Measurements from ENCODE around the gene MYH9.

Gene MYH9

DNA sequence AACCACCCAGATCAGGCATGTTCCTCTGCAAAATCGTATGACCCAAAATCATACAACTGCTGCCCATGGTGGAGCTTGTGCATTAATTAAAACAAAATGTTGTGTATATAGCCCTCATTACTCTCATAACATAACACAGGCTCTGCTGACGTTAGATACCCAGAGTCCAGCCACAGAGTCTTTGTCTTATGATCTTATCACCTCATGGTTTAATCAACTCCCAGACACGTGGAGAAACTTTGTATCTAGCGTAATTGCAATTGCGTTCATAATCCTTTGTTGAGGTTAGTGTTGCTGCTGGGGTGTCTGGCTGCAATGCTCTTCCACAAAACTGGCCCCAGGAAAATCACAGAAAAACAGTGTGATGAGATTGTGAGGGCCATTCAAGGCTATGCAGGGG lies 139.8 kb downstream of the MYH9 start:
- H3K36me3 Mint-ChIP-seq (ENCODE audit: insufficient read depth) = peaks cover 5% of the 10 kb centered on the region
- no peak overlapping the region for H3K4me3 Mint-ChIP-seq
- DNase-seq = no peak
- ATAC-seq (replicated peaks) = no peak
- no peak overlapping the region for H3K27ac Mint-ChIP-seq
- H3K4me1 Mint-ChIP-seq (ENCODE audit: low read depth in 2 of 2) = peaks cover 8 to 11% of the 10 kb centered on the region in 2 donors
- peaks cover 0 to 21% of the 10 kb centered on the region in 2 donors for H3K27me3 Mint-ChIP-seq
- no peaks in the 10 kb centered on the region for H3K9me3 Mint-ChIP-seq

DNA sequence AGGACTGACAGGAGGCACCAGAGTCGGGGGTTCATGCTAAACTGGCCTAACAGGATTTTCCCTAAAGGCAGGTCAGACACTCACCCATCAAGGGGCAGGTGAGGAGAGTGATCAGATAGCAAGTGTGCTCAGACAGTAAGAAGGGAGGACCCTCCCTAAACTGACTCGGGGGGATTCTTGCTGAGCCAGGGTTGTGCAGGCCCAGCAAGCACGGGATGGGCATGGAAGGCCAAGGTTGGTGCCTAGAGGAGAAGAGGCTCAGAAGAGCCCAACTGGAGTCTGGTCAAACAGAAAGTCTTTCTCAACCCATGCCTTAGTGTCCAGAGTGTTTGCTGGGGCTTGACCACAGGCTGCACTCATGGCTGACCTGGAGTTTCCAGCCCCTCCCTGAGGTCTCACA lies 141.0 kb downstream of the MYH9 start:
- Mint-ChIP-seq H3K36me3 (ENCODE audit: insufficient read depth) (no peaks in the 10 kb centered on the region), H3K4me1 (ENCODE audit: low read depth in 2 of 2) (peaks cover under 1 to 3% of the 10 kb centered on the region in 2 donors), H3K9me3 (peaks cover 0 to 2% of the 10 kb centered on the region in 2 donors), H3K4me3 (no peak overlapping the region), H3K27me3 (peaks cover 0 to 21% of the 10 kb centered on the region in 2 donors), H3K27ac (no peak overlapping the region)
- ATAC-seq (replicated peaks) (no peak), DNase-seq (no peak)

DNA sequence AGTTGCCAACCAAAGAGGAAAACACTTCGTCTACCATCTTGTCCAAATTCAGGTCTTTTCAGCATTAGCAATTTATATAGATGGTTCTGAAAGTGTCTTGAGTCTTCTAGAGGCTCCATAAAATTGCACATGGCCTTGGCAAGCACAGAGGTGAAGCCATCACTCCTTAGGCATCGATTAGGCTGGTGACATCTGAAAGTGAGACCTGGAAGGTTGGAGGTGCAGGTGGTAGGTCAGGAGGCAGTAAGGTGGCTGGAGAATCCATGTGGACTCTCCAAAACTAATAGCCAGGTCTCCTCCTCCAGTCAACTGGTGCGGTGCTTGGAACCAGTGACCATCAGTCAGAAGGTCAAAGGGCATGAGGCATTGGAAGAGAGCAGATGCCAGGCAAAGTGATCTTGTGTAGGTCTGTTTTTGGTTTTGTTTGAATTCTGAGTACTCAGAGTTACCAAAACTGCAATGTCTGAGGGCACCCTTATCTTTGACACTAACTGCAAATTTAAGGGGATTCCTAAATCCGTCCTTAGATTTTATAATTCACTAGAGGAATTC lies 141.9 kb downstream of the MYH9 start:
- ATAC-seq (replicated peaks) = no peak
- Mint-ChIP-seq H3K4me3 (no peak overlapping the region), H3K27ac (no peak overlapping the region), H3K27me3 (peaks cover 0 to 21% of the 10 kb centered on the region in 2 donors), H3K4me1 (ENCODE audit: low read depth in 2 of 2) (no peaks in the 10 kb centered on the region), H3K9me3 (peaks cover 0 to 2% of the 10 kb centered on the region in 2 donors), H3K36me3 (ENCODE audit: insufficient read depth) (no peaks in the 10 kb centered on the region)
- no peak for DNase-seq

DNA sequence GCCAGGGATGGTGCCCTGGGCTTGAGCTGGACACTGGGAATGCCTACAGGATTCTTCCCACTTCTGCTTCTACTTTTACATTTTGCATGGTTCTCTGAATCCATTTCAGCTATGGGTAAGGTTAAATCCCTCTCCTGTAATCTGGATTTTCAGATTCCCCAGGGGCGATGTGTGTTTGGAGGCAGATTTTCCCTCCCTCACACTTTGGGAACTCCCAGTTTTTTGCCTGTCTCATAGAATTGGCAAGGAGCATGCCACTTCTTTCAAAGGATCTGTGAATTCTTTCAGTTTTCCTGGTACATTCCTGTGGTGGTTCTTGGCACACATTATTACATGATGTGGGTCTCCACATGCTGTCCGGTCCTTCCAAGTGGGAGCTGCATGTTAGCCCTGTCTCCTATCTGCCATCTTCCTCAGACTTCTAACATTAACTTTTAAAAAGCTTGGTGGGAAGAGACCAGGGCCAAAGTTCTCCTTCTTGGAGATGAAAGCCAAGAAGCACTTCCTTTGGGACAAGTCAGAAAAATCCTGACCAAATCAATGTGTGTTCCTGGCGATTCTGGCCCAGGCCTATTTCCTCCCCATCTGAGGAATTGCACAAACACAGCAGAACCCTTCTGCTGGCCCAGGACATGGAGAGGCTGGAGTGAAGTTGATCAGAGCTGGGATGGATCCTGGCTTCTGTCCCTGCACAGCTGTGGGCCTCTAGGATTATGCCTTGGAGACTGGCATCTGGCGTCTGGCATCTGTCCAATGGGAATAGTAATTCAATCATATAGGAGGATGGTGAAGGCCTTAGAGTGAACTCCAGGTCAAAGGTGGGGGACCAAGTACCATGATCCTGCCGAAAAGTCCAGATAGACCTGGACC lies 143.0 kb downstream of the MYH9 start:
- peaks cover 0 to 21% of the 10 kb centered on the region in 2 donors for H3K27me3 Mint-ChIP-seq
- H3K27ac Mint-ChIP-seq = no peak overlapping the region
- no peak for ATAC-seq (replicated peaks)
- H3K36me3 Mint-ChIP-seq (ENCODE audit: insufficient read depth) = no peaks in the 10 kb centered on the region
- H3K4me1 Mint-ChIP-seq (ENCODE audit: low read depth in 2 of 2) = peaks cover 3 to 5% of the 10 kb centered on the region in 2 donors
- DNase-seq = no peak
- no peak overlapping the region for H3K4me3 Mint-ChIP-seq
- H3K9me3 Mint-ChIP-seq = peaks cover 0 to 2% of the 10 kb centered on the region in 2 donors

DNA sequence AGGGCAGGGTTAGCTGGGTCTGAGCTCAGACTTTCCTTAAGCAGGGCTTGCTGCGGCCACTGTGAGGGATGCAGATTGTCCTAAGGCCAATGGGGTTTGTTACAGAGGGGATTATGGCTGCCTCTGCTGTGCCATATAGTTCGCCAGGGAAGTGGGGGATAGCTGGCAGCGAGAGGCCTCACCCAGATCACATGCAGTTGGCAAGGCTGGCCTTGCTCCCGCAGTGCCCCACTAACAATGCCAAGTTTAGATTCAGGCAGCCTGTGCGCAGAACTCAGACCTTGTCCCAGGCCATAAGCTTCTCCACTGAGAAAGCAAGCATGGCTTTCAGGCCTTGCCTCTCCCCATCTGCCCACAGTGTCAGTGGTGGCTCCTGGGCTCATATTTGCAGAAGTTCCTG lies 143.8 kb downstream of the MYH9 start:
- peaks cover 6% of the 10 kb centered on the region for H3K36me3 Mint-ChIP-seq (ENCODE audit: insufficient read depth)
- H3K27me3 Mint-ChIP-seq = peaks cover 0 to 21% of the 10 kb centered on the region in 2 donors
- ATAC-seq (replicated peaks) = no peak
- peaks cover 10 to 12% of the 10 kb centered on the region in 2 donors for H3K4me1 Mint-ChIP-seq (ENCODE audit: low read depth in 2 of 2)
- H3K27ac Mint-ChIP-seq = no peak overlapping the region
- DNase-seq = no peak
- H3K9me3 Mint-ChIP-seq = peaks cover 0 to 2% of the 10 kb centered on the region in 2 donors
- no peak overlapping the region for H3K4me3 Mint-ChIP-seq

DNA sequence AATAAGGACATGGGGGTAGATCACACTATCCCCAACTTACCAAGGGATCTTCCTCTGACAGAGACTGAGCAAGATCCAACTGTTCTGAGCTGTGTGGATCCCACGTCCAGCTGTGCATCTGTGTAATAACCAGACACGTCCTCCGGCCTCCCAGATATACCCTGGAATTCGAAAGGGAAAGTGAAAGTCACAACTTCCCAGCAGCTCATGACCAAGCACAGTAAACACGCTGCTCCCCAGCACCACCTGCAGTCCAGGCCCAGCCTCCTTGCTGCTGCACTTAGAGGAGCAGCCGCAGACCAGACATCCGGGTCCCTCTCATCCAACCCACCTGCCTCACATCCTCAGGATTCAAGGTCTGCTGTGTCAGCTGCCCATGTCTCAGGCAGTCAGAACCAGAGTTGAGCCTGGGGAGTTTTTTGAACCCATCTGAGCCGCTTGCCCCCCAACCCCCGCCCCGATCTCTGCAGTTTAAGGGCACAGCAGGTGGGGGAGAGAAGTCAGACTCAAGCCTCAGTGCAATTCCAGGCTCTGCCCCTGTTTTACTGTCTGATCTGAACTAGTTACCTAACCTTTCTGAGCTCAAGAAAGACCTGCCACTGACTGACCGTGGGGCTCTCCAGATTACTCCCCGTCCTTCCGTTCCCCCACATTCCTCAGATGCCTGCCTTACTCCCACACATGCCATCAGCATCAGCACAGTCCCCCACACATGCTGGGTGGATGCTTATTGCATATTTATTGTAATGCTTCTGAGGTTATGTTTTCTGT lies 148.2 kb downstream of the MYH9 start, which contains the start of gene APOL2:
TSS of gene APOL2 (minus strand) at position 127 of the 771 bp plus-strand sequence. CDS start 6,365 bp downstream, outside the sequence.
- Mint-ChIP-seq H3K27me3 (no peaks in the 10 kb centered on the region), H3K4me1 (ENCODE audit: low read depth in 2 of 2) (peaks cover 47 to 51% of the 10 kb centered on the region in 2 donors), H3K9me3 (peaks cover 0 to 2% of the 10 kb centered on the region in 2 donors), H3K27ac (peak within 1 kb of the TSS; percentile 98 to 99), H3K36me3 (ENCODE audit: insufficient read depth) (peaks cover 27% of the 10 kb centered on the region), H3K4me3 (peak within 1 kb of the TSS; percentile 97 to 99)
- peak; percentile 76 to 83 (median 80) for DNase-seq
- ATAC-seq (replicated peaks) = peak; percentile 98

DNA sequence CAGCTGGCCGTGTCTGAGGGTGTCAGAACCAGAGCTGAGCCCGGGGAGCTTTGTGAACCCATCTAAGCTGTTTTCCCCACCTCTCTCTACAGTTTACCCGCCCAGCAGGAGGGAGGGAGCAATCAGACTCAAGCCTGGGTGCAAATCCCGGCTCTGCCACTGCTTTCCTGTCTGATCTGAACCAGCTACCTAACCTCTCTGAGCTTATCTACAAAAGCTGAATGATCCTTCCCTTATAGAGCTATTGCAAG lies 148.7 kb downstream of the MYH9 start:
- peaks cover 32% of the 10 kb centered on the region for H3K36me3 Mint-ChIP-seq (ENCODE audit: insufficient read depth)
- ATAC-seq (replicated peaks) = peak; percentile 28

DNA sequence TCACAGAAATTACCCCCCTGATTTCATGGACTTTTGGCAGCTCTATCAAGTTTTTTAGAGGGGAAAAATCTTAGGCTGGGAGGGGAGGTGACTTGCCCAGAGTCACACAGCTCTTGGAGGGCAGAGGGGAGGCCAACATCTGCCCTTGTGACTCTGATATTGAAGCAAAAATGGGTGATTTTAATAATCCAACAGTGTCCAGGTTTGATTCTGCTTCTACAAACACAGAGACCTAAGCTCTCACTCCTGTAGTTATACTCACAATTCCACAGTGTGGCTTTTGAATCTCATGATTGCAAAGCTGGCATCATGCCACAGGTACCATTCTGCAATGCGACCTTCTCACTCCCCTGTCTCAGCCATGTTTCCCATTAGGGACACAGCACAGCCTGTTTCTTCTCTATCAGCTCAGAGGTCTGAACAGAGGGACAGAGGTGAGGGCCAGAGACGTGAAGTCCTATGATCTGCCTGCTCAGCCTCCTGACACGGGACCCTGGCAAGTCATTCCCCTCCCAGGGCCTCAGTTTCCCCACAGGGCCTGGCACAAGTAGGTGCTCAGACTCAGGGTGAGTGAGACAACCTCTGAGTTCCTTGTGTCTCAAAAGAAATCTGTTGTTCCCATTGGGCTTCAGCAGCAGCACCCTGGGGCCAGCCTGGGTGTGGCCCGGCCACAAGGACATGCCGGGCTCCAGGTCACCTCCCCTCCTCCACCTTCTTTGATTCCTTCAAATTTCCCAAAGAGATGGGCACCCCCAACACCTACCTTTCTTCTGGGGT lies 149.2 kb downstream of the MYH9 start:
- Mint-ChIP-seq H3K27me3 (no peaks in the 10 kb centered on the region), H3K27ac (peak overlapping the region; percentile 98 to 99), H3K9me3 (peaks cover 0 to 2% of the 10 kb centered on the region in 2 donors), H3K4me1 (ENCODE audit: low read depth in 2 of 2) (peaks cover 50 to 61% of the 10 kb centered on the region in 2 donors), H3K4me3 (peak overlapping the region; percentile 97 to 99), H3K36me3 (ENCODE audit: insufficient read depth) (peaks cover 34% of the 10 kb centered on the region)
- ATAC-seq (replicated peaks) (no peak), DNase-seq (no peak)

More for the DNA sequence above, 148.7 kb downstream of the MYH9 start:
- no peak for DNase-seq
- Mint-ChIP-seq H3K9me3 (peaks cover 0 to 2% of the 10 kb centered on the region in 2 donors), H3K4me3 (peak overlapping the region; percentile 97 to 99), H3K27me3 (no peaks in the 10 kb centered on the region), H3K4me1 (ENCODE audit: low read depth in 2 of 2) (peaks cover 50 to 56% of the 10 kb centered on the region in 2 donors), H3K27ac (peak overlapping the region; percentile 98 to 99)

DNA sequence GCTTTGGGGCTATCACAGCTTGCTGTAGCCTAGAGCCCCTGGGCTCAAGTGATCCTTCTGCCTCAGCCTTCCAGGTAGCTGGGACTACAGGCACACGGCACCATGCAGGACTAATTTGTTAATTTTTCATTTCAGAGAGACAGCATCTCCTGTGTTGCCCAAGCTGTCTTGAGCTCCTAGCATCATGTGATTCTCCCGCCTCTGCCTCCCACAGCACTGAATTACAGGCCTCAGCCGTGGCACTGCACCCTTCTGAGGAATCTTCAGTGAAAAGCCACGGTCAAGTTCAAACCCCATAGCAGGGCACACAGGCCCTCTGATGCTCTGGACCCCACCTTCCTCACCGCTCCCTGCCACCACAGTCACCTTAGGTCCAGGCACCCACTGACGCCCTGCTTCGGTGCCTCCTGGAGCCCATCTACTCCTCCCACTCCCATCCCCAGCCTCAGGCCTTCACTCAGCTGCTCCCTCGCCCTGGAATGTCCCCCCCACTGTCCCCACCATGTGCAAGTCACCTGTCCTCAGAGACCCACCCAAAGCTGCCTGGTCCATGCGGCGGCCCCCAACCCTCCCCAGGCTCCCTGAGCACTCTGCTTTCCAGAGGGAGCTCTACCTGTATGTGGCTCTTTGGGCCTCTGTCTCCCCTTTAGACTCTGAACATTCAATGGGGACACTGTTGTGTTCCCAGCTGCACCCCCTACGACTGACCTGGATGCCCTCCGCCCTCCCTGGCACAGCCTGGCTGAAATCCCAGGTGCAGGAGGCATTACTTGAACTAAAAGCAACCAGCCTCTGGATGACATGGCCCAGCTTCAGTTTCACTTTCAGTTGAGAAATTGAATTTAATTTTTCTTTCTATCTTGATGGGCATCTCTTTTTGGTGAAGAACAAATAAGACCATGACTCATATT lies 150.1 kb downstream of the MYH9 start:
- Mint-ChIP-seq H3K36me3 (ENCODE audit: insufficient read depth) (peaks cover 38% of the 10 kb centered on the region), H3K27me3 (no peaks in the 10 kb centered on the region), H3K4me3 (peak overlapping the region; percentile 97 to 99), H3K27ac (peak overlapping the region; percentile 98 to 99), H3K4me1 (ENCODE audit: low read depth in 2 of 2) (peaks cover 52 to 68% of the 10 kb centered on the region in 2 donors), H3K9me3 (peaks cover 0 to under 1% of the 10 kb centered on the region in 2 donors)
- DNase-seq (no peak), ATAC-seq (replicated peaks) (no peak)

DNA sequence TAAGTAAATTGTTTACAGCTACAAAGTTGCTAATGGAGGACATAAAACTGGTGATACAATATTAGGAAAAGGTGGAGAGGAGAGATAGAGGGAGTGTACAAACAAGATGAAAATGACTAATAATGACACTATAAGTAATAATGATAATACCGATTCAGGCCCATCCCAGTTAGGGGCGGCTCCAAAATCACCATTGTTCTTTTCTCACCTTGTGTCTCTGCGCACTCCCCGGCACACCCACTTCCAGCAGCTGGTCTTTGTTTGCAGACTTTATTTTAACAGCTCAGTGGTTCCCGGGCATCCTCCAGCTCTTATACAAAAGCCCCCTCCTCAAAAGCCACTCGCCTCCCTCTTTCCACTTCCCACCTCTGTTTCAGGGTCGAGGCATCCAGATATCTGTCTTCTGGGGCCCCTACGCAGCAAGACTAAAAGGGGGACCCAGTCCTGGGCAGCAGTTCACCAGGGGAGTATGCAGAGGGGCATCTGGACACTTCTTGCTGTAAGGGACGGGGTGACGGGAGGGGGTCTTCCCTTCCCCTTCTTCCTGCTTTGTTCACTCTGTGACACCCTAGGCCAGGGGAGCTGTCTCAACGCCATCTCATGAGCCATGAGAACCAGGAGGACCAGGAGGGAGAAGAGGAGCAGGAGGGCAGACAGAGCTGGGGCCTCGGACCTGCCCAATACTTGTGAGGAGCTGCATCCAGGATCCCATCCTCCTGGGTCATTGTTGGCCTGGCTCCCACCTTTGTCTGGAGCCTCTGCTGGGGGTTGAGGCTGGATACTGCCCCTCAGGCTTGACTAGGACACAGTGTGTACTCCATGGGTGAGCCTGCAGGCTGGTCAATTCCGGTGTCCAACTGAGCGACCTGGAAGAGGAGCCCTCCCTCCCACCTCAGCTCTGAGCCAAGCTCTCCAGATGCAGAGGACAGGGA lies 151.1 kb downstream of the MYH9 start:
- Mint-ChIP-seq H3K4me1 (ENCODE audit: low read depth in 2 of 2) (peaks cover 53 to 68% of the 10 kb centered on the region in 2 donors), H3K9me3 (no peaks in the 10 kb centered on the region), H3K27ac (peak overlapping the region; percentile 98 to 99), H3K36me3 (ENCODE audit: insufficient read depth) (peaks cover 47% of the 10 kb centered on the region), H3K4me3 (peak overlapping the region; percentile 97 to 99), H3K27me3 (no peaks in the 10 kb centered on the region)
- DNase-seq (no peak), ATAC-seq (replicated peaks) (no peak)

DNA sequence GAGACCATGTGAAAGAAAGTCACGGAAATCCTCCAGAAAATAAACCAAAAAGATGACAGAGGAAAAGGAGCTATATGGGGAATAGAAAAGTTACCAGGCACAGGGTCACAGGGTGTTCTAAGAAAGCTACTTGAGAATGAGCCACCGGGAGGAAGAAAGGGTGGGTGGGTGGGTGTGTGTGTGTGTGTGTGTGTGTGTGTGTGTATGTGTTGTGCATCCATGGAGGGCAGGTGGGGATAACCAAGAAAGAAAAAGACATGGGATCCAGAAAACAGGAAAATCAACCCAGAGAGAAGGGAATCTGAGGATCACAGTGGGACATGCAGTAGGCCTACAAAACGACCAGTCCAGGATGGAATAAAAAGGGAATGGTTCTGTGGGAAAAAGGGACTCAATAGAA lies 152.2 kb downstream of the MYH9 start:
- H3K4me3 Mint-ChIP-seq = peak overlapping the region; percentile 97 to 99
- peak overlapping the region in 1 of 2 donors; percentile 75 for H3K27ac Mint-ChIP-seq
- peaks cover 53 to 68% of the 10 kb centered on the region in 2 donors for H3K4me1 Mint-ChIP-seq (ENCODE audit: low read depth in 2 of 2)
- peaks cover 58% of the 10 kb centered on the region for H3K36me3 Mint-ChIP-seq (ENCODE audit: insufficient read depth)
- no peaks in the 10 kb centered on the region for H3K27me3 Mint-ChIP-seq
- no peak for DNase-seq
- no peak for ATAC-seq (replicated peaks)
- no peaks in the 10 kb centered on the region for H3K9me3 Mint-ChIP-seq

All from effector memory CD8-positive, alpha-beta T cell (primary cell).